ENCODE data around the gene PCDHGB3. TPM values are rescaled to one million over a fixed set of nuclear protein-coding genes. Genes with fewer than 3 reads are reported as not detected.

Gene PCDHGB3
- 10 to 100 TPM; 11.3 to 17.1 TPM for total RNA-seq
- polyA plus RNA-seq (ENCODE audit: insufficient read depth, low read depth, low replicate concordance): 0.74 TPM
- long read RNA-seq, donor 1, partial matches to known transcripts: 0 of 1 reads
- long read RNA-seq, donor 1, other reads (novel, unspliced or antisense): 0 of 1 reads
- long read RNA-seq, donor 2: 0 reads

GRCh38 chr5:141369994-141370848 lies at the start of gene PCDHGB3:
PCDHGB3 (plus strand) TSS chr5:141370242; CDS start chr5:141370395, 153 bp downstream.
- no peaks in the 10 kb centered on the region for H3K9me3 ChIP-seq
- WGBS, 2 donors: 16 to 18% methylated on average over 32 of the region's 32 CpGs
- intact Hi-C loops (cut with DNase I; ENCODE audit: low total_unique reads): no loop called here
- H3K27ac ChIP-seq: no peak within 1 kb of the TSS
- H3K4me1 ChIP-seq: no peaks in the 10 kb centered on the region
- no peaks in the 10 kb centered on the region for H3K36me3 ChIP-seq (ENCODE audit: low read depth, missing control alignments)
- no peak within 1 kb of the TSS for H3K4me3 ChIP-seq
- DNase-seq: no peak
- TF ChIP-seq CTCF (IDR thresholded peaks at IDR 0.05) (no peak), POLR2A (IDR thresholded peaks at IDR 0.05) (no peak)
- H3K27me3 ChIP-seq: no peaks in the 10 kb centered on the region

GRCh38 chr5:141322261-141322660 lies 47.8 kb upstream of the PCDHGB3 start:
- intact Hi-C loops (cut with DNase I; ENCODE audit: low total_unique reads): no loop called here
- Histone ChIP-seq H3K9me3 (no peaks in the 10 kb centered on the region), H3K36me3 (ENCODE audit: low read depth, missing control alignments) (no peaks in the 10 kb centered on the region), H3K27me3 (no peaks in the 10 kb centered on the region), H3K27ac (no peak overlapping the region), H3K4me1 (no peaks in the 10 kb centered on the region), H3K4me3 (no peak overlapping the region)
- DNase-seq: no peak
- TF ChIP-seq POLR2A (IDR thresholded peaks at IDR 0.05) (no peak), CTCF (IDR thresholded peaks at IDR 0.05) (no peak)
- 80 to 89% methylated on average over 3 of the region's 3 CpGs for WGBS, 2 donors

- TF ChIP-seq POLR2A (IDR thresholded peaks at IDR 0.05) (no peak), CTCF (IDR thresholded peaks at IDR 0.05) (peak; percentile 39 to 45 (median 40))
- DNase-seq: peak; percentile 88
- Histone ChIP-seq H3K27me3 (no peaks in the 10 kb centered on the region), H3K27ac (peak overlapping the region; percentile 72 to 73), H3K36me3 (ENCODE audit: low read depth, missing control alignments) (no peaks in the 10 kb centered on the region), H3K4me3 (peak overlapping the region; percentile 38 to 52), H3K4me1 (no peaks in the 10 kb centered on the region), H3K9me3 (no peaks in the 10 kb centered on the region)
- WGBS, 2 donors: 9 to 13% methylated on average over 27 of the region's 27 CpGs
- intact Hi-C loops (cut with DNase I; ENCODE audit: low total_unique reads): no loop called here
Observed at GRCh38 chr5:141326088-141326854, 43.8 kb upstream of the PCDHGB3 start.

GRCh38 chr5:141328231-141328630 lies 41.8 kb upstream of the PCDHGB3 start:
- no peaks in the 10 kb centered on the region for H3K9me3 ChIP-seq
- WGBS, 2 donors: 79 to 80% methylated on average over 1 to 8 of the region's 8 CpGs
- no peaks in the 10 kb centered on the region for H3K36me3 ChIP-seq (ENCODE audit: low read depth, missing control alignments)
- H3K27ac ChIP-seq: no peak overlapping the region
- no peak overlapping the region for H3K4me3 ChIP-seq
- TF ChIP-seq CTCF (IDR thresholded peaks at IDR 0.05) (no peak), POLR2A (IDR thresholded peaks at IDR 0.05) (no peak)
- DNase-seq: no peak
- intact Hi-C loops (cut with DNase I; ENCODE audit: low total_unique reads): no loop called here
- no peaks in the 10 kb centered on the region for H3K4me1 ChIP-seq
- H3K27me3 ChIP-seq: no peaks in the 10 kb centered on the region
